ENCODE measurements around the gene SYNPR.

SYNPR gene

GRCh38 chr3:63617391-63617790 is 339.3 kb downstream of the SYNPR start:
- no peak for DNase-seq (ENCODE audit: extremely low read depth, insufficient read length)
- Histone ChIP-seq H3K27me3 (replicated peaks; ENCODE audit: control insufficient read depth, insufficient read depth, low read length) (no peaks in the 10 kb centered on the region), H3K36me3 (ENCODE audit: control insufficient read depth, insufficient read depth, low read length) (no peaks in the 10 kb centered on the region), H3K4me3 (replicated peaks; ENCODE audit: low read depth, low read length) (no peak overlapping the region)
- TF ChIP-seq CTCF (IDR thresholded peaks at IDR 0.05; ENCODE audit: insufficient read depth, low read length, poor library complexity, severe bottlenecking), result no peak

- Histone ChIP-seq H3K27me3 (replicated peaks; ENCODE audit: control insufficient read depth, insufficient read depth, low read length) (no peaks in the 10 kb centered on the region; the same call in 1 of the 2 replicates), H3K4me3 (replicated peaks; ENCODE audit: low read depth, low read length) (no peak overlapping the region), H3K36me3 (ENCODE audit: control insufficient read depth, insufficient read depth, low read length) (no peaks in the 10 kb centered on the region)
- TF ChIP-seq CTCF (IDR thresholded peaks at IDR 0.05; ENCODE audit: insufficient read depth, low read length, poor library complexity, severe bottlenecking), result no peak
- DNase-seq (ENCODE audit: extremely low read depth, insufficient read length), result no peak
Measured at GRCh38 chr3:63624941-63625560, 346.9 kb downstream of the SYNPR start.

GRCh38 chr3:63631670-63632069 is 353.6 kb downstream of the SYNPR start:
- H3K36me3 ChIP-seq (ENCODE audit: control insufficient read depth, insufficient read depth, low read length), result no peaks in the 10 kb centered on the region
- no peak for TF ChIP-seq CTCF (IDR thresholded peaks at IDR 0.05; ENCODE audit: insufficient read depth, low read length, poor library complexity, severe bottlenecking)
- H3K27me3 ChIP-seq (replicated peaks; ENCODE audit: control insufficient read depth, insufficient read depth, low read length), result no peaks in the 10 kb centered on the region; the same call in 1 of the 2 replicates
- no peak for DNase-seq (ENCODE audit: extremely low read depth, insufficient read length)
- no peak overlapping the region for H3K4me3 ChIP-seq (replicated peaks; ENCODE audit: low read depth, low read length)

GRCh38 chr3:63635186-63635585 is 357.1 kb downstream of the SYNPR start:
- no peaks in the 10 kb centered on the region for H3K27me3 ChIP-seq (replicated peaks; ENCODE audit: control insufficient read depth, insufficient read depth, low read length)
- no peak for TF ChIP-seq CTCF (IDR thresholded peaks at IDR 0.05; ENCODE audit: insufficient read depth, low read length, poor library complexity, severe bottlenecking)
- DNase-seq (ENCODE audit: extremely low read depth, insufficient read length), result no peak
- H3K4me3 ChIP-seq (replicated peaks; ENCODE audit: low read depth, low read length), result no peak overlapping the region
- H3K36me3 ChIP-seq (ENCODE audit: control insufficient read depth, insufficient read depth, low read length), result no peaks in the 10 kb centered on the region

GRCh38 chr3:63639806-63640205 is 361.7 kb downstream of the SYNPR start:
- Histone ChIP-seq H3K36me3 (ENCODE audit: control insufficient read depth, insufficient read depth, low read length) (no peaks in the 10 kb centered on the region), H3K27me3 (replicated peaks; ENCODE audit: control insufficient read depth, insufficient read depth, low read length) (no peaks in the 10 kb centered on the region), H3K4me3 (replicated peaks; ENCODE audit: low read depth, low read length) (no peak overlapping the region)
- DNase-seq (ENCODE audit: extremely low read depth, insufficient read length), result no peak
- TF ChIP-seq CTCF (IDR thresholded peaks at IDR 0.05; ENCODE audit: insufficient read depth, low read length, poor library complexity, severe bottlenecking), result no peak

GRCh38 chr3:63642488-63642887 is 364.4 kb downstream of the SYNPR start:
- no peak overlapping the region for H3K4me3 ChIP-seq (replicated peaks; ENCODE audit: low read depth, low read length)
- no peak for DNase-seq (ENCODE audit: extremely low read depth, insufficient read length)
- no peaks in the 10 kb centered on the region for H3K27me3 ChIP-seq (replicated peaks; ENCODE audit: control insufficient read depth, insufficient read depth, low read length)
- no peaks in the 10 kb centered on the region for H3K36me3 ChIP-seq (ENCODE audit: control insufficient read depth, insufficient read depth, low read length)
- TF ChIP-seq CTCF (IDR thresholded peaks at IDR 0.05; ENCODE audit: insufficient read depth, low read length, poor library complexity, severe bottlenecking), result no peak

Data from GM06990 (cell line).